ENCODE data around the gene MCEMP1. TPM values are rescaled to one million over a fixed set of nuclear protein-coding genes. Genes with fewer than 3 reads are reported as not detected.

The MCEMP1 gene
- total and polyA plus RNA-seq, 2 of the 4 experiments (the other 2 are of a cell fraction) = 0.15 TPM; not detected in 1

DNA sequence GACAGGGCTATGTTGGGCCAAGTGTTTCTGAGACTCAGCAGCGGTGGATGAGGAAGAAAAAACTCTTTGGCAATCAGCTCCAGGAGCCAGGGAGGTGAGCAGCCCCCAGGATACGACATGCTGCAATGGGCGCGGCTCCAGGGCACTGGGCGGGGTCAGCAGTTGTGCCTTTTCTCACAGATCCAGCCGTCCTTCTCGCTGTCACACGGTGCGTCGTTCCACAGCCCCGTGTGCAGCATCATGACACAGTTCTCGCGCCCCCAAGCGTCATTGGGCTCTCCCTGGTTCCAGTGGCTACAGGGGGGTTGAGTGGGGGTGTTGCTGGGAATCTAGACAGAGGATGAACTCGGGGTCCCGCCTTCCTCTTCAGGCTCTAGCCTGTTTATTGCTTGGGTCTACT is 52.3 kb downstream of the MCEMP1 start:
- H3K4me1 ChIP-seq (ENCODE audit: control insufficient read depth, insufficient read depth, low read length) = no peaks in the 10 kb centered on the region
- ChIA-PET POLR2A (ENCODE audit: unreplicated experiment) (no interaction called here), CTCF (no interaction called here)
- H3K4me2 ChIP-seq (ENCODE audit: low read depth, low read length) = no peak overlapping the region
- H2BK120ac ChIP-seq (ENCODE audit: low read depth, low read length) = no peak overlapping the region
- peaks cover 46% of the 10 kb centered on the region for H3K27me3 ChIP-seq (ENCODE audit: control insufficient read depth, insufficient read depth, low read length)
- dilution Hi-C loops (cut with HindIII; ENCODE audit: low sequenced_read_pairs, unreplicated experiment) (no loop called here), intact Hi-C loops (cut with micrococcal nuclease) (no loop called here), in situ Hi-C loops (cut with MboI; ENCODE audit: low sequenced_read_pairs) (no loop called here)
- H3K9ac ChIP-seq (ENCODE audit: low read depth, low read length) = no peak overlapping the region
- no peak overlapping the region for H2BK5ac ChIP-seq (ENCODE audit: low read depth, low read length, poor library complexity, severe bottlenecking)
- no peak overlapping the region for H3K56ac ChIP-seq (ENCODE audit: extremely low read depth, insufficient read depth, low read length)
- no peaks in the 10 kb centered on the region for H3K36me3 ChIP-seq (ENCODE audit: control insufficient read depth, insufficient read depth, low read length)
- no peak overlapping the region for H3K14ac ChIP-seq (replicated peaks; ENCODE audit: low read depth, low read length)
- TF ChIP-seq SMC3 (IDR thresholded peaks at IDR 0.05; ENCODE audit: low read depth, low read length) = no peak
- TF ChIP-seq RAD21 (IDR thresholded peaks at IDR 0.05; ENCODE audit: low read length) = no peak
- no peak for TF ChIP-seq NFE2L2 (IDR thresholded peaks at IDR 0.05; ENCODE audit: low read depth, low read length)
- TF ChIP-seq CEBPB (IDR thresholded peaks at IDR 0.05; ENCODE audit: low read depth, low read length) = no peak
- TF ChIP-seq, protein P1, sequence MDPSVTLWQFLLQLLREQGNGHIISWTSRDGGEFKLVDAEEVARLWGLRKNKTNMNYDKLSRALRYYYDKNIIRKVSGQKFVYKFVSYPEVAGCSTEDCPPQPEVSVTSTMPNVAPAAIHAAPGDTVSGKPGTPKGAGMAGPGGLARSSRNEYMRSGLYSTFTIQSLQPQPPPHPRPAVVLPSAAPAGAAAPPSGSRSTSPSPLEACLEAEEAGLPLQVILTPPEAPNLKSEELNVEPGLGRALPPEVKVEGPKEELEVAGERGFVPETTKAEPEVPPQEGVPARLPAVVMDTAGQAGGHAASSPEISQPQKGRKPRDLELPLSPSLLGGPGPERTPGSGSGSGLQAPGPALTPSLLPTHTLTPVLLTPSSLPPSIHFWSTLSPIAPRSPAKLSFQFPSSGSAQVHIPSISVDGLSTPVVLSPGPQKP (IDR thresholded peaks at IDR 0.05; ENCODE audit: borderline replicate concordance, low read depth, low read length) = no peak
- TF ChIP-seq POLR2A (IDR thresholded peaks at IDR 0.05; ENCODE audit: low read depth, low read length) = no peak
- TF ChIP-seq FOS (IDR thresholded peaks at IDR 0.05; ENCODE audit: low read depth, low read length) = no peak
- no peak overlapping the region for H3K23ac ChIP-seq (ENCODE audit: low read depth, low read length)
- no peak overlapping the region for H4K5ac ChIP-seq (ENCODE audit: low read depth, low read length)
- H3K27ac ChIP-seq (ENCODE audit: insufficient read depth, low read length) = no peak overlapping the region
- no peak overlapping the region for H2AK5ac ChIP-seq (ENCODE audit: low read depth, low read length)
- no peak for ATAC-seq (ENCODE audit: low read depth)
- H2BK15ac ChIP-seq (ENCODE audit: low read depth, low read length) = no peak overlapping the region
- no peaks in the 10 kb centered on the region for H4K20me1 ChIP-seq (ENCODE audit: insufficient read depth, low read length)
- H2AK9ac ChIP-seq (replicated peaks; ENCODE audit: low read depth, low read length, poor library complexity) = no peak overlapping the region
- no peak overlapping the region for H3K4me3 ChIP-seq (ENCODE audit: insufficient read depth, low read depth, low read length)
- no peaks in the 10 kb centered on the region for H3K79me1 ChIP-seq (ENCODE audit: low read depth in 1 of 2, low read length in 2 of 2)
- no peak overlapping the region for H3K18ac ChIP-seq (ENCODE audit: low read depth, low read length)
- no peak for DNase-seq
- H3K9me3 ChIP-seq (ENCODE audit: control insufficient read depth, insufficient read depth, low read length) = no peaks in the 10 kb centered on the region
- no TSS peak for BruUV-seq (replicated peaks)
- H2BK20ac ChIP-seq (ENCODE audit: low read depth, low read length) = no peak overlapping the region
- no peak overlapping the region for H3K4ac ChIP-seq (ENCODE audit: low read depth, low read length)
- 0% methylated on average over 4 of the region's 16 CpGs; no CpG with 5 or more reads in 1 of the 2 experiments for WGBS, 2 experiments (ENCODE audit: extremely low coverage in 2 of 2, insufficient read length in 1 of 2)
- H4K8ac ChIP-seq (ENCODE audit: low read depth in 2 of 2, low read length in 2 of 2) = no peak overlapping the region
- no peak overlapping the region for H4K91ac ChIP-seq (ENCODE audit: insufficient read depth, low read depth, low read length)
- H3K9me1 ChIP-seq (ENCODE audit: insufficient read depth, low read length) = no peaks in the 10 kb centered on the region
- no peak overlapping the region for H2AFZ ChIP-seq (replicated peaks; ENCODE audit: low read length, poor library complexity)

Other genes with a start within 250 kb of the MCEMP1 start
- 0.72 and 1.1 TPM in 2 replicates for gene PEX11G, start 188.1 kb upstream of the MCEMP1 start, total RNA-seq (2012; rRNA removed)
- gene PEX11G, start 188.1 kb upstream of the MCEMP1 start, polyA plus RNA-seq (2012; rRNA removed) = 1.7 and 1.9 TPM in 2 replicates
- gene ZNF358, start 161.0 kb upstream of the MCEMP1 start, total RNA-seq (2012; rRNA removed) = 5.4 and 9.2 TPM in 2 replicates
- gene ZNF358, start 161.0 kb upstream of the MCEMP1 start, polyA plus RNA-seq (2012; rRNA removed) = 30.7 and 34.9 TPM in 2 replicates
- 2.5 and 3.4 TPM in 2 replicates for gene MCOLN1, start 154.5 kb upstream of the MCEMP1 start, total RNA-seq (2012; rRNA removed)
- gene MCOLN1, start 154.5 kb upstream of the MCEMP1 start, polyA plus RNA-seq (2012; rRNA removed) = 19.6 and 24.3 TPM in 2 replicates
- gene PNPLA6, start 141.4 kb upstream of the MCEMP1 start, total RNA-seq (2012; rRNA removed) = 17.9 and 20.0 TPM in 2 replicates
- 52.7 and 55.6 TPM in 2 replicates for gene PNPLA6, start 141.4 kb upstream of the MCEMP1 start, polyA plus RNA-seq (2012; rRNA removed)
- not detected in 2 replicates for gene CAMSAP3, start 81.2 kb upstream of the MCEMP1 start, total RNA-seq (2012; rRNA removed)
- not detected in 2 replicates for gene CAMSAP3, start 81.2 kb upstream of the MCEMP1 start, polyA plus RNA-seq (2012; rRNA removed)
- 28.1 and 29.9 TPM in 2 replicates for gene XAB2, start 47.5 kb upstream of the MCEMP1 start, total RNA-seq (2012; rRNA removed)
- 34.4 and 39.4 TPM in 2 replicates for gene XAB2, start 47.5 kb upstream of the MCEMP1 start, polyA plus RNA-seq (2012; rRNA removed)
- 1.4 and 5.3 TPM in 2 replicates for gene PET100, start 47.3 kb upstream of the MCEMP1 start, total RNA-seq (2012; rRNA removed)
- gene PET100, start 47.3 kb upstream of the MCEMP1 start, polyA plus RNA-seq (2012; rRNA removed) = 31.4 and 40.0 TPM in 2 replicates
- gene PCP2, start 43.4 kb upstream of the MCEMP1 start, total RNA-seq (2012; rRNA removed) = not detected in 2 replicates
- gene PCP2, start 43.4 kb upstream of the MCEMP1 start, polyA plus RNA-seq (2012; rRNA removed) = not detected in 2 replicates
- 3.9 and 8.6 TPM in 2 replicates for gene STXBP2, start 40.0 kb upstream of the MCEMP1 start, total RNA-seq (2012; rRNA removed)
- gene STXBP2, start 40.0 kb upstream of the MCEMP1 start, polyA plus RNA-seq (2012; rRNA removed) = 12.5 and 12.6 TPM in 2 replicates
- gene RETN, start 8.0 kb upstream of the MCEMP1 start, total RNA-seq (2012; rRNA removed) = not detected in 2 replicates
- not detected in 2 replicates for gene RETN, start 8.0 kb upstream of the MCEMP1 start, polyA plus RNA-seq (2012; rRNA removed)
- 54.7 and 73.0 TPM in 2 replicates for gene TRAPPC5, start 3.7 kb downstream of the MCEMP1 start, total RNA-seq (2012; rRNA removed)
- gene TRAPPC5, start 3.7 kb downstream of the MCEMP1 start, polyA plus RNA-seq (2012; rRNA removed) = 109 and 185 TPM in 2 replicates
- not detected in 2 replicates for gene FCER2, start 25.0 kb downstream of the MCEMP1 start, total RNA-seq (2012; rRNA removed)
- gene FCER2, start 25.0 kb downstream of the MCEMP1 start, polyA plus RNA-seq (2012; rRNA removed) = not detected in 2 replicates
- gene CLEC4G, start 55.0 kb downstream of the MCEMP1 start, total RNA-seq (2012; rRNA removed) = not detected in 2 replicates
- gene CLEC4G, start 55.0 kb downstream of the MCEMP1 start, polyA plus RNA-seq (2012; rRNA removed) = not detected in 2 replicates
- gene CD209, start 70.4 kb downstream of the MCEMP1 start, total RNA-seq (2012; rRNA removed) = not detected in 2 replicates
- gene CD209, start 70.4 kb downstream of the MCEMP1 start, polyA plus RNA-seq (2012; rRNA removed) = not detected in 2 replicates
- gene CLEC4M, start 86.2 kb downstream of the MCEMP1 start, total RNA-seq (2012; rRNA removed) = not detected in 2 replicates
- gene CLEC4M, start 86.2 kb downstream of the MCEMP1 start, polyA plus RNA-seq (2012; rRNA removed) = not detected in 2 replicates
- 12.7 and 15.0 TPM in 2 replicates for gene EVI5L, start 153.1 kb downstream of the MCEMP1 start, total RNA-seq (2012; rRNA removed)
- gene EVI5L, start 153.1 kb downstream of the MCEMP1 start, polyA plus RNA-seq (2012; rRNA removed) = 14.6 and 15.0 TPM in 2 replicates
- not detected in 2 replicates for gene PRR36, start 197.3 kb downstream of the MCEMP1 start, total RNA-seq (2012; rRNA removed)
- gene PRR36, start 197.3 kb downstream of the MCEMP1 start, polyA plus RNA-seq (2012; rRNA removed) = 0.02 and 0.06 TPM in 2 replicates
- gene LRRC8E, start 211.4 kb downstream of the MCEMP1 start, total RNA-seq (2012; rRNA removed) = 6.9 and 7.2 TPM in 2 replicates
- 6.4 and 6.9 TPM in 2 replicates for gene LRRC8E, start 211.4 kb downstream of the MCEMP1 start, polyA plus RNA-seq (2012; rRNA removed)
- 3.9 and 4.1 TPM in 2 replicates for gene MAP2K7, start 226.8 kb downstream of the MCEMP1 start, total RNA-seq (2012; rRNA removed)
- 15.6 TPM in 2 replicates for gene MAP2K7, start 226.8 kb downstream of the MCEMP1 start, polyA plus RNA-seq (2012; rRNA removed)
- gene TGFBR3L, start 237.7 kb downstream of the MCEMP1 start, total RNA-seq (2012; rRNA removed) = not detected in 2 replicates
- gene TGFBR3L, start 237.7 kb downstream of the MCEMP1 start, polyA plus RNA-seq (2012; rRNA removed) = 0.94 and 2.2 TPM in 2 replicates
- gene SNAPC2, start 243.2 kb downstream of the MCEMP1 start, total RNA-seq (2012; rRNA removed) = 12.5 TPM in 2 replicates
- 29.2 and 34.9 TPM in 2 replicates for gene SNAPC2, start 243.2 kb downstream of the MCEMP1 start, polyA plus RNA-seq (2012; rRNA removed)
- gene CTXN1, start 249.0 kb downstream of the MCEMP1 start, total RNA-seq (2012; rRNA removed) = 0.36 and 0.56 TPM in 2 replicates
- 7.4 and 12.8 TPM in 2 replicates for gene CTXN1, start 249.0 kb downstream of the MCEMP1 start, polyA plus RNA-seq (2012; rRNA removed)

All from IMR-90 (cell line).